ENCODE measurements around the gene ZNF93.
"Not testable (repeated sequence)": the region's sequence is repeated elsewhere in the genome, so short reads cannot be mapped to it uniquely, and the experiment has no call there.

The ZNF93 gene

DNA sequence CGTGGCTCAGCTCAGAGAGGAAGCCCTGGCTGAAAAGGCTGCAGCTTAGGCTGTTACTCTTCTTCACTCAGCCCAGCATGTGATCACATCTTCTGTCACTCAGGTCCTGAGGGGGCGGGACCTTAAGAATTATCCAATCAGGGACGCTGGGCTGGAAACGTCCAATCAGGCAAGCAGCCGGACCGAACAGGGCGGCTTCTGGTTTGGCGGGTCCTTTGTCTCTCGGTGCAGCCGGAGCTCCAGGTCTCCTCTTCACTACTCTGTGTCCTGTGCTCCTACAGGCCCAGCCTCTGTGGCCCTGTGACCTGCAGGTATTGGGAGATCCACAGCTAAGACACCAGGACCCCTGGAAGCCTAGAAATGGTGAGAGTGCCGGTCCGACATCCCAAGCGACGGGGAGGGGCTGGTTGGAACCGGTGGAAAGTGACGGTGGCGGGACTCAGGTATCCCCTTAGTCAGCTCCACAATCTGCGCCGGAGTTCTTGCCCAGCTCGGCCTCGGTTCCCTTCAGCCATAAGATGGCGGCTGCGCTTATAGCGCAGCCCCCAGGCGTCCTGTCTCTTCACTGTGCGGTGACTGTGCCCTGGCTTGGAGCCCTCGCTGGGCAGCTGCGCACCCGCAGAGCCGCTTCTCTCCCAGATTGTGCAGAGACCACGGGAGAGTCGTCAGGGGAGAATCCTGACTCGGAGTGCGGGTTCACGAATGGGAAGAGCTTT, at the start of gene ZNF93:
ZNF93 (plus strand) TSS at position 218 of the 716 bp plus-strand sequence; CDS start at position 361, 143 bp downstream.
- peak; percentile 83 for DNase-seq (ENCODE audit: low spot score)

DNA sequence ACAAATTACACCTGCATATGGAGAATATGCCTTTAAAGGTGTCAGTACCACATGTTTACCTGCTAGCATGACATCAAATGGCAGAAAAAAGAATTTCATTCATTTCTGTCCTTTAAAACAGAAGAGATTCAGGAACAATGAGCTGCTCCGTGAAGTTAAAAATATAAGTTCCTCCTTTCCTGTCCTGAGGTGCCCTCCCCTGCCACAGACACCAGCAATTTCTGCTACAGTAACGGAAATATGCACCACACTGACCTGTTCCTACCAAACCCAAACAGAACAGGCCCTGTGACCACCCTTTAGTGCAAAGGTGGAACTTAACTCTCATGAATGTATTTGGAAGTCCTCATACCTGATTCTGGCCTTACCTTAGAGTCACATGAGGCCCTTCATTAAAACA, 49.0 kb upstream of the ZNF93 start:
- DNase-seq (ENCODE audit: low spot score), result not testable (repeated sequence)

DNA sequence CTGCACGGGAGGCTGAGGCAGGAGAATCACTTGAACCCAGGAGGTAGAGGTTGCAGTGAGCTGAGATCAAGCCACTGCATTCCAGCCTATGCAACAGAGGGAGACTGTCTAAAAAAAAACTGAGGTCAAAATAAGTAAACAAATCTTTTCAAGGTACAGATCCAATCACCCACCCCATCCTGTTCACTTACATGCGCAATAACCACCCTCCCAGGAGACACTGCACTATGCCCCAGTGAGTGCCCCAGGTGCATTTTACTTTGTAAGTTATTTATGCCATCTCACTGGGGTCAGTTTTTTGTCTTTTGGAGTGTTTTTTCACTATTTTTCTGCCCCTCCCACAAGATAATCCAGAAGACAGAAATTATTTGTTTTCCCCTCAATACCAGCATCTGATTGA, 42.0 kb upstream of the ZNF93 start:
- no peak for DNase-seq (ENCODE audit: low spot score)

DNA sequence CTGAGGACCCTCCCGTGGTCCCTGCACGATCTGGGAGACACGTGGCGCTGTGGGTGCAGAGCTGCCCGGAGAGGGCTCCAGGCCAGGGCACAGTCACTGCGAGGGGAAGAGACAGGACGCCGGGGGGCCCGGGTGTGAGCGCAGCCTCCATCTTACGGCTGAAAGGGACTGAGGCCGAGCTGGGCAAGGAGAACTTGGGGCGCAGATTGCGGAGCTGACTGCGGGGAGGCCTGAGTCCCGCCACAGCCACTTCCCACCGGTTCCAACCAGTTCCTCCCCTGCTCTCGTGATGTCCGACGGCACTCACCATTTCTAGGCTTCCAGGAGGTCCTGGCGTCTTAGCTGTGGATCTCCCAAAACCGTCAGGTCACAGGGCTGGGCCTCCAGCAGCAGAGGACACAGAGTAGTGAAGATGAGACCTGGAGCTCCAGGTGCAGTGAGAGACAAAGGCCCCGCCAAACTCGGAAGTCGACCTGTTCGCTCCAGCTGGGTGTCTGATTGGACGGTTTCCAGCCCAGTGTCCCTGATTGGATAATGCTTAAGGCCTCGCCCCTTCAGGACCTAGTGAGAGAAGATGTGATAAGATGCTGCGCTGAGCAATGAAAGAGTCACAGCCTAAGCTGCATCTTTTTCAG, 39.9 kb upstream of the ZNF93 start:
- DNase-seq (ENCODE audit: low spot score), result no peak

DNA sequence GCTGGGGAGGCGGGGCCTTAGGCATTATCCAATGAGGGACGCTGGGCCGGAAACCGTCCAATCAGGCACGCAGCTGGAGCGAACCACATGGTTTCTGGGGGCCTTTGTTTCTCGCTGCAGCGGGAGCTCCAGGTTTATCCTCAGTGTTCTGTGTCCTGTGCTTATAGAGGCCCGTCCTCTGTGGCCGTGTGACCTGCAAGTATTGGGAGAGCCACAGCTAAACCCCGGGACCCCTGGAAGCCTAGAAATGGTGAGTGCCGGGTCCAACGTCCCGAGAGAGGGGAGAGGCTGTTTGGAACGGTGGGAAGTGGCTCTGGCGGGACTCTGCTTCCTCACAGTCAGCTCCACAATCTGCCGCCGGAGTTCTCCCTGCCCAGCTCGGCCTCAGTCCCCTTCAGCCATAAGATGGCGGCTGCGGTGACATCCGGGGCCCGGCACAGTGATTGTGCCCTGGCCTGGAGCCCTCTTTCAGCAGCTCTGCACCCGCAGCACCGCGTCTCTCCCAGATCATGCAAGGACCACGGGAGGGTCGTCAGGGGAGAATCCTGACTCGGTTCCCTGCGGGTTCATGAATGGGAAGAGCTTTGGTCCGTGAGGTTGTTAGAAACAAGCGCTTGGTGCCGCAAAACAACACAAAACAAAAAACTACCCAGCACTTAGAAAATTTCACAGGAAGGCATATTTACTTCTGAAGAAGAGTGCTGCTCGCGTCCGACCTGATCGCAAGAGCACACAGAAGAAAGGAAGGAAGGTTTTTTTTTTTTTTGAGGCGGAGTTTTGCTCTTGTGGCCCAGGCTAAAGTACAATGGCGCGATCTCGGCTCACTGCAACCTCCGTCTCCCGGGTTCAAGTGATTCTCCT, 34.8 kb upstream of the ZNF93 start, which contains the start of gene ZNF253:
ZNF253 (plus strand) TSS at position 133 of the 861 bp plus-strand sequence; CDS start at position 248, 115 bp downstream.
- DNase-seq (ENCODE audit: low spot score), result peak; percentile 87

DNA sequence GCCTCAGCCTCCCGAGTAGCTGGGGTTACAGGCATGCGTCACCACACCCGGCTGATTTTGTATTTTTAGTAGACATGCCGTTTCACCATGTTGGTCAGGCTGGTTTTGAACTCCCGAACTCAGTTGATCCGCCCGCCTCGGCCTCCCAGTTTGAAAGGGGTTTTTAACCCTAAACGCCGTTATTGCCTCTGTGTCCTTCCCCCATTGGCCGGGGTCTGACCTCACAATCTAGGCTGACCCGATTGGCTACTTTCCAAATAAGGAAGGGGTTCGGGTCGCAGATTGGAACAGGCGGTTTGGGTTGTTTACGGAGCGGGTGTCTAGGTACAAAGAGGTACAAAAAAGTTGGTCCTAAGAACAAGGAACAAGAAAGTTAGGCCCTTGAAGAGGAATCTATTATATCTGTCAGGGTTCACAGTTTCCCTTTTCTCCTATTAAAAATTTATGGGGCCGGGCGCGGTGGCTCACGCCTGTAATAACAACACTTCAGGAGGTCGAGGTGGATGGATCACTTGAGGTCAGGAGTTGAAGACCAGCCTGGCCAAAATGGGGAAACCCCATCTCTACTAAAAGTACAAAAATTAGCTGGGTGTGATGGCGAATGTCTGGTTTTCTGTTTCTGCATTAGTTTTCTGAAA, 34.0 kb upstream of the ZNF93 start:
- peak; percentile 1 for DNase-seq (ENCODE audit: low spot score)

DNA sequence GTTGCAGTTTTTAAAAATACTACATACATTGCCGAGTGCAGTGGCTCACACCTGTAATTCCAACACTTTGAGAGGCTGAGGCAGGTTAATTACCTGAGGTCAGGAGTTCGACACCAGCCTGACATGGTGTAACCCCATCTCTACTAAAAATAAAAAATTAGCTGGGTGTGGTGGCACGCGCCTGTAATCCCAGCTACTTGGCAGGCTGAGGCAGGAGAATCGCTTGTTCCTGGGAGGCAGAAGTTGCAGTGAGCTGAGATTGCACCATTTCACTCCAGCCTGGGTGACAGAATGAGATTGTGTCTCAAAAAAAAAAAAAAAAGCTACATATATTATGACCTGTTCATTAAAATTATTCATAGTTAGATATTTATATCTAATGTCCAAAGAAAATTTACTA, 30.7 kb upstream of the ZNF93 start:
- DNase-seq (ENCODE audit: low spot score), result not testable (repeated sequence)

DNA sequence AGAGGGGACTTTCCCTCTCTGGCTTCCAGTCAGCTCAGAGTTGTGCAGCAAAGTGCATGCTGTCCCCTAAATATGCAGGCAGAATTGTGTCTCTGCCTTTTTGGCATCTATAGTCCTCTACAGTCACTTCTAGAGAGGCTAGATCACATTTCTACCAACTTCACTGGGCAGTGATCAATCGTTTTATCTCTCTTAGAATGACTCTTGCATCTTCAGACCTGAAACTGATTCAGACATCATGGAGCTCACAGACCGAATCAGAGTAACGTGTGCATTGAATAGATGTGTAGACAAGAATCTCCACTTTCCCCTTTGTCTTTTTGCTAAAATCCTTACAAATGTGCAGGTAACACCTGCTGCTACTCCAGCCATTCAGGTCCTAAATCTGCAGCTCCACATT, 28.8 kb upstream of the ZNF93 start:
- no peak for DNase-seq (ENCODE audit: low spot score)

DNA sequence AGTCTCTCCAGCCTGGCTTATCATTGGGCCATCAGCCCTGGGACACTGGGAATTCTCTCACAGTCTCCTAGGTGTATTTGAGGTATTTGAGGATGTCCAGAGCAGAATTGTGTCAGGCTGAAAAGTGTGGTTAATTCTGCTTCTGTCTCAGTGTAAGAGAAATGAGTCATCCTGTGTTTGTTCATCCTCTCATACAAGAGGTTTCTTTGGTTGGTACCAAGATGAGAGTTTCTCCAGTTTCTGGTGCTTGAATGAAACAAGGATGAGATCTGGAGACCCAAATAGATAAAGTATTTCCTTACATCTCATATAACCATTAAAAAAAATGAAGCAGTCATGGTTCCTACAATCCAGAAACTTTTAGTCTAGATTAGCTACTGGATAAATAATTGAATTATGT, 27.4 kb upstream of the ZNF93 start:
- no peak for DNase-seq (ENCODE audit: low spot score)

DNA sequence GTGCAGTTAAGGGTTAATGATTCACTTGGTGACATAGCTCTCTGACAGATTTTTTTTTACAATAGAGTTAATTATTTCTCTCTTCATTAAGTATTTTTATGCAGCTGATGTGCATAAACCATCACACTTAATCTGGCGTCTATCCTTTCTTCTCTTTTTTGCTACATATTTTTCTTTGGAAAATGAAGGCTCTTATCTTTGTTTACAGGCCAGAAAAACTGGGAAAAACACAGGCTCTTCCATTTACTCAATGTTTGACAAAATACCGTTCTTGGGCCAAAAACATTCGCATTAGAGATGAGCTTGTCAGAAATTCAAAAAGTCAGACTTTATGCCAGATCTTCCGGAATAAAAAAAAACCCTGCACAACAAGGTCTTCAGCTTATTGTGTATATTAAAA, 23.0 kb upstream of the ZNF93 start:
- no peak for DNase-seq (ENCODE audit: low spot score)

DNA sequence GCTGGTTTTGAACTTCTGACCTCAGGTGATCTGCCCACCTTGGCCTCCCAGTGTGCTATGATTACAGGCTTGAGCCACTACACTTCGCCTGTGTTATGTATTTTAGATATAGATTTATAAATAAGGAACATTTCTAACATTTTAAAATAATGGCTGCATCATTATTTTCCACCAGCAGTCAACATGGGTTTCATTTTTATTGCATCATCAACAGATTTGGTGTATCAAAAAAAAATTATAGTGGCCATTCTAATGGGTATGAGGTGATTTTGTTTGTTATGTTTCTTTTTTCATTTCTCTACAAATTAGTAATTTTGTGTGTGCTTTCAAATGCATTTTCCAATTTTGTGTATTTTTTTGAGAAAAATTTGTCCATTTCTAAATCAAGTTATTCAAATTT, 16.2 kb upstream of the ZNF93 start:
- no peak for DNase-seq (ENCODE audit: low spot score)

DNA sequence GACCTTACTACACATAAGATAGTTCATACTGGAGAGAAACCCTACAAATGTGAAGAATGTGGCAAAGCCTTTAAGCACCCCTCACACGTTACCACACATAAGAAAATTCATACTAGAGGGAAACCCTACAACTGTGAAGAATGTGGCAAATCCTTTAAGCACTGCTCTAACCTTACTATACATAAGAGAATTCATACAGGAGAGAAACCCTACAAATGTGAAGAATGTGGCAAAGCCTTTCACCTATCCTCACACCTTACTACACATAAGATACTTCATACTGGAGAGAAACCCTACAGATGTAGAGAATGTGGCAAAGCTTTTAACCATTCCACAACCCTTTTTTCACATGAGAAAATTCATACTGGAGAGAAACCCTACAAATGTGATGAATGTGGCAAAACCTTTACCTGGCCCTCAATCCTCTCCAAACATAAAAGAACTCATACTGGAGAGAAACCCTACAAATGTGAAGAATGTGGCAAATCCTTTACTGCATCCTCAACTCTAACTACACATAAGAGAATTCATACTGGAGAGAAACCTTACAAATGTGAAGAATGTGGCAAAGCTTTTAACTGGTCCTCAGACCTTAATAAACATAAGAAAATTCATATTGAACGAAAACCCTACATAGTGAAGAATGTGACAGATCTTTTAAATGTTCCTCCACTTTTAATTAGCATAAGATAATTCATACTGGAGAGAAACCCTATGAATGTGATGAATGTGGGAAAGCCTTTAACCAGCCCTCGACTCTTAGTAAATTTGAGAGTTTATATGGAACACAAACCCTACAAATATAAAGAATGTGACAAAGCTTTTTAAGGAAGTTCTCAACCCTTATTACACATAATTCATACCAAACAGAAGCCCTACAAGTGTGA, 8.4 kb upstream of the ZNF93 start:
- not testable (repeated sequence) for DNase-seq (ENCODE audit: low spot score)

DNA sequence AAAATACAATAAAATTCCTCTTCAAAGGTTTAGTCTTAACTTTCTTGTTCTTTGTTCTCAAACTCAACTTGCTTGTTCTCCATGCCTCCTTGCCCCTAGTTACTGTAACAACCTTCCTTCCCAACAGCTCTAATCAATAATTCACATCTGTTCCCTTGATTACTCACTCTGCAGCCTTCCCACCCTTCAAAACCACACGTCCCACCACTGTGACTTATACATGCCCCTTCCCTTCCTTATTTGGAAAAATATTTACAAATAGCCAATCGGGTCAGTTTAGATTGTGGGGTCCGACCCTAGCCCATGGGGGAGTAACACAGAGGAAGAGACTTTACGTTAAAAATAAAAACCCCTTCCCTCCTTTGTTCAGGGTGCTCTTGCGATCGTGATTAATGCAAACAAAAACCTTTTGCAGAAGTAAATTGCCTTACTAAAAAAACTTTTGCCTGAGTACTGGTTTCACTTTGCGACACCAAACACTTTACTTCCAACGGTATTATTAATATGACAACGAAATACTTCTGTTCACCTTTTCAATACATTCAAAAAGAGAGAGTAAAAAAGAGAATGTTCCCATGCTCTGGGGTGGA, 512 bp upstream of the ZNF93 start:
- DNase-seq (ENCODE audit: low spot score), result no peak

DNA sequence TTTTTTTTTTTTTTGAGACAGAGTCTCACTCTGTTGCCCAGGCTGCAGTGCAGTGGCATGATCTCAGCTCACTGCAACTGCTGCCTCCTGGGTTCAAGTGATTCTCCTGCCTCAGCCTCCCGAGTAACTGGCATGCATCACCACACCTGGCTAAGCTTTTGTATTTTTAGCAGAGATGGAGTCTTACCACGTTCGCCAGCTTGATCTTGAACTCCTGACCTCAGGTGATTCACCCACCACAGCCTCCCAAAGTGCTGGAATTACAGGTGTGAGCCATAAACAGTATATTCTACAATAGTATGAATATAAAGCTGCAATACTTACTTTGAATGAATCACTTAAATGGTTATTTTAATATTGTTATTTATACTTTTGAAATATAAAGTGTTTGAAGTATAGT, 6.8 kb downstream of the ZNF93 start:
- not testable (repeated sequence) for DNase-seq (ENCODE audit: low spot score)

DNA sequence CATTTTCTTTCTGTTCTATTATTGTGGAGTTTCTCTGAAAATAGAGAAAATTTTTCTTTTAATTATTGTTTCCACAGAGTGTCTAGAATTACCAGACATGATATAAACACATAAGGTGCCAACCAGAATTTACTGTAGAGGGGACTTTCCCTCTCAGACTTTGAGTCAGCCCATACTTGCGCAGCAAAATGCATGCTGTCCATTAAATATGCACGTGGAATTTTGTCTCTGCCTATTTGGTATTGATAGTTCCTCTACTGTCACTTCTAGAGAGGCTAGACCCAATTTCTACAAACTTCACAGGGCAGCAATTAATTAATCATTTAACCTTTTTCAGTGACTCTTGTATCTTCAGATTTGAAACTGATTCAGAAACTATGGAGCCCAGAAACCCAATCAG, 8.9 kb downstream of the ZNF93 start:
- DNase-seq (ENCODE audit: low spot score), result no peak

DNA sequence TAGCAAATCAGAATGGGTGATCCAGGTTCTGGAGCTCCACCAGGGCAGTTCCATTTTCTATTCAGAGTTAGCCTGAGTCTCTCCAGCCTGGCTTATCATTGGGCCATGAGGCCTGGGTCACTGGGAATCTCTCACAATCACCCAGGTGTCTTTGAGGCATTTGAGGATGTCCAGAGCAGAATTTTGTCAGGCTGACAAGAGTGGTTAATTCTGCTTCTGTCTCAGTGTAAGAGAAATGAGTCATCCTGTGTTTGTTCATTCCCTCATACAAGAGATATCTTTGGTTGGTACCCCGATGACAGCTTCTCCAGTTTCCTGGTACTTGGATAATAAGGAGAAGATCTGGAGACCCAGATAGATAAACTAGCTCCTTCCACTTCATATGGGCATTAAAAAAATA, 10.4 kb downstream of the ZNF93 start:
- DNase-seq (ENCODE audit: low spot score), result no peak

DNA sequence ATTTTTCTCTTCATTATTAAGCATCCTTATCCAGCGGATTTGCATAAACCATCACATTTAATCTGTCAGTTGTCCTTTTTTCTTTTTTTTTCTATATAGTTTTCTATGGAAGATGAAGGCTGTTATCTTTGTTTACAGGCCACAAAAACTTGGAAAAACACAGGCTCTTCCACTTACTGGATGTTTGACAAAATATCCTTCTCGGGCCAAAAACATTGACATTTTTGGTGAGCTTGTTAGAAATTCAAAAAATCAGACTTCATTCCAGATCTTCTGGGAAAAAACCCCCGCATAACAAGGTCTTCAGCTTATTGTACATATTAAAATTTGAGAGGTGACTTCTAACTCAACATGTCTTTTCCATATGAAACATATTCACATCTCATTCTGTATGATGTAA, 13.8 kb downstream of the ZNF93 start:
- no peak for DNase-seq (ENCODE audit: low spot score)

DNA sequence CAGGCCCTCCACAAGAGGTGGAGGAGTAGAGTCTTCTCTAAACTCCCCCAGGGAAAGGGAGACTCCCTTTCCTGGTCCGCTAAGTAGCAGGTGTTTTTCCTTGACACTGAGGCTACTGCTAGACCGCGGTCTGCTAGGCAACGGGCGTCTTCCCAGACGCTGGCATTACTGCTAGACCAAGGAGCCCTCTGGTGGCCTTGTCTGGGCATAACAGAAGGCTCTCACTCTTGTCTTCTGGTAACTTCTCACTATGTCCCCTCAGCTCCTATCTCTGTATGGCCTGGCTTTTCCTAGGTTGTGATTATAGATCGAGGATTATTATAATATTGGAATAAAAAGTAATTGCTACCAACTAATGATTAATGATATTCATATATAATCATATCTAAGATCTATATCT, 29.7 kb downstream of the ZNF93 start:
- DNase-seq (ENCODE audit: low spot score), result not testable (repeated sequence)

DNA sequence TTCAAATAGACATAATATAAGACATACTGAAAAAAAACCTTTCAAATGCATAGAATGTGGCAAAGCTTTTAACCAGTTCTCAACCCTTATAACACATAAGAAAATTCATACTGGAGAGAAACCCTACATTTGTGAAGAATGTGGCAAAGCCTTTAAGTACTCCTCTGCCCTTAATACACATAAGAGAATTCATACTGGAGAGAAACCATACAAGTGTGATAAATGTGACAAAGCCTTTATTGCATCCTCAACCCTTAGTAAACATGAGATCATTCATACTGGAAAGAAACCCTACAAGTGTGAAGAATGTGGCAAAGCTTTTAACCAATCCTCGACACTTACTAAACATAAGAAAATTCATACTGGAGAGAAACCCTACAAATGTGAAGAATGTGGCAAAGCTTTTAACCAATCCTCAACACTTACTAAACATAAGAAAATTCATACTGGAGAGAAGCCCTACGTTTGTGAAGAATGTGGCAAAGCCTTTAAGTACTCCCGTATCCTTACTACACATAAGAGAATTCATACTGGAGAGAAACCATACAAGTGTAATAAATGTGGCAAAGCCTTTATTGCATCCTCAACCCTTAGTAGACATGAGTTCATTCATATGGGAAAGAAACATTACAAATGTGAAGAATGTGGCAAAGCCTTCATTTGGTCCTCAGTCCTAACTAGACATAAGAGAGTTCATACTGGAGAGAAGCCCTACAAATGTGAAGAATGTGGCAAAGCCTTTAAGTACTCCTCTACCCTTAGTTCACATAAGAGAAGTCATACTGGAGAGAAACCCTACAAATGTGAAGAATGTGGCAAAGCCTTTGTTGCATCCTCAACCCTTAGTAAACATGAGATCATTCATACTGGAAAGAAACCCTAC, 32.9 kb downstream of the ZNF93 start:
- not testable (repeated sequence) for DNase-seq (ENCODE audit: low spot score)

DNA sequence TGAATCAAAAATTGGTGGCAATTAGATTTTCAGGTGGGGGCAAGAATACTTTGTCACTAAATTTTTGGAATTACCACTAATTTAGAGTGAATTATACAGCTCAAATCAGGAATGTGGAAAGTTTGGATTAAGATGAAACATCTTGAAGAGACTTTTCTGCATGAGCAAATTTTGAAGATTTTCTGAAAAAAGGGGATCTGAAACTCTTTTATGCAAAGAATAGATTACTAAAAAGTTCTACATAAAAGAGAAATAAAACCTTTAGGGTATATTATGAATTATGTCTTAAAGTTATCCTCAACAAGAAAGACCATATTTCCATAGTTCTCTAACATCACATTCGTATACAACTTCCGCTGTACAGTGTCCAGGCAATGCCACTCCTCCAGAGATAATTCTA, 36.7 kb downstream of the ZNF93 start:
- DNase-seq (ENCODE audit: low spot score), result no peak
